GM21447 (cell line): ENCODE results near the gene ZNF536.

Experiments used
- ATAC-seq: cut with Tn5 transposase; IDR thresholded peaks from one replicate; pipeline ENCODE4 v1.9.1; 2021; ENCODE audit not compliant: unreplicated experiment

The ZNF536 gene

GRCh38 chr19:30555791-30556110 is 183.6 kb downstream of the ZNF536 start:
- no peak for ATAC-seq

GRCh38 chr19:30556230-30556711 is 184.1 kb downstream of the ZNF536 start:
- ATAC-seq = no peak

- no peak for ATAC-seq
Observed at GRCh38 chr19:30557212-30557611, 185.0 kb downstream of the ZNF536 start.

- ATAC-seq = no peak
Observed at GRCh38 chr19:30557927-30558557, 185.9 kb downstream of the ZNF536 start.

GRCh38 chr19:30558793-30559192 is 186.6 kb downstream of the ZNF536 start:
- ATAC-seq = no peak

GRCh38 chr19:30559446-30559845 is 187.3 kb downstream of the ZNF536 start:
- no peak for ATAC-seq

- no peak for ATAC-seq
Observed at GRCh38 chr19:30562981-30563380, 190.8 kb downstream of the ZNF536 start.

- no peak for ATAC-seq
Observed at GRCh38 chr19:30563691-30564090, 191.5 kb downstream of the ZNF536 start.

- no peak for ATAC-seq
Observed at GRCh38 chr19:30564551-30565011, 192.4 kb downstream of the ZNF536 start.

- ATAC-seq = no peak
Observed at GRCh38 chr19:30565636-30566035, 193.5 kb downstream of the ZNF536 start.

- no peak for ATAC-seq
Observed at GRCh38 chr19:30566681-30567420, 194.7 kb downstream of the ZNF536 start.

GRCh38 chr19:30567536-30568232 is 195.5 kb downstream of the ZNF536 start:
- no peak for ATAC-seq

GRCh38 chr19:30570194-30570593 is 198.0 kb downstream of the ZNF536 start:
- ATAC-seq = no peak

GRCh38 chr19:30577551-30578105 is 205.4 kb downstream of the ZNF536 start:
- no peak for ATAC-seq

- ATAC-seq = no peak
Observed at GRCh38 chr19:30579419-30579818, 207.2 kb downstream of the ZNF536 start.

- no peak for ATAC-seq
Observed at GRCh38 chr19:30580673-30581072, 208.5 kb downstream of the ZNF536 start.

GRCh38 chr19:30584090-30584489 is 211.9 kb downstream of the ZNF536 start:
- no peak for ATAC-seq

- ATAC-seq = no peak
Observed at GRCh38 chr19:30587869-30588268, 215.7 kb downstream of the ZNF536 start.

GRCh38 chr19:30590596-30591229 is 218.5 kb downstream of the ZNF536 start:
- ATAC-seq = no peak

GRCh38 chr19:30593356-30593755 is 221.2 kb downstream of the ZNF536 start:
- no peak for ATAC-seq
